Fibroblast of skin of scalp (primary cell): ENCODE results near the gene RASA3.
"Not testable (repeated sequence)": the region's sequence is repeated elsewhere in the genome, so short reads cannot be mapped to it uniquely, and the experiment has no call there.

ENCODE experiments used
- DNase-seq: peaks from one replicate; pipeline ENCODE4 v3.0.0-alpha.2; 2013

RASA3 gene

GRCh38 chr13:114032126-114032799 lies 100.2 kb downstream of the RASA3 start:
- DNase-seq, result peak; percentile 64

- no peak for DNase-seq
Measured at GRCh38 chr13:114031631-114032030, 100.8 kb downstream of the RASA3 start.

DNA sequence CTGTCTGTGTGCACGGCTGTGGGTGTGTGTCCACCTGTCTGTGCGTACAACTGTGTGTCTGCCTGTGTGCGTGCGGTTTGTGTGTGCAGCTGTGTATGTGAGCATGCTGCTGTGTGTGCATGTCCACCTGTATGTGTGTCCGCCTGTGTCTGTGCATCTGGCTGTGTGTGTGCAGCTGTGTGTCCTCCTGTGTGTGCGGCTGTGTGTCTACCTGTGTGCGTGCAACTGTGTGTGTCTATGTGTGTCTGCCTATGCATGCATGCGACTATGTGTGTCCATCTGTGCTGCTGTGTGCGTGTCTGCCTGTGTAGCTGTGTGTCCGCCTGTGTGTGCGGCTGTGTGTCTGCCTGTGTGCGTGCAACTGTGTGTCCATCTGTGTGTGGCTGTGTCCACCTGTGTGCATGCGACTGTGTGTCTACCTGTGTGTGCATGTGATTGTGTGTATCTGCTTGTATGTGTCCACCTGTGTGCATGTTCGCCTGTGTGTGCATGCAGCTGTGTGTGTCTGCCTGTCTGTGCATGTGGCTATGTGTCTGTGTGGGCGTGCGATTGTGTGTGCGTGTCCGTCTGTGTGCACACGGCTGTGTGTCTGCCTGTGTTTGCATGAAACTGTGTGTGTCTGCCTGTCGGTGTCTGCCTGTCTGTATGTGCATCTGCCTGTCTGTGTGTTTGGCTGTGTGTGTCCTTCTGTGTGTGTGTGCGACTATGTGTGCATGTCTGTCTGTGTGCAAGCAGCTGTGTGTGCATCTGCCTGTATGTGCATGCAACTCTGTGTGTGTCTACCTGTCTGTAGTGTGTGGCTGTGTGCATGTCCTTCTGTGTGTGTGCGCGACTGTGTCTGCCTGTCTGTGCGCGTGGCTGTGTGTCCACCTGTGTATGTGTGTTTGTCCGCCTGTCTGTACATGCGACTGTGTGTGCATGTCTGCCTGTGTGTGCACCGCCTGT lies 101.5 kb downstream of the RASA3 start:
- DNase-seq, result no peak

DNA sequence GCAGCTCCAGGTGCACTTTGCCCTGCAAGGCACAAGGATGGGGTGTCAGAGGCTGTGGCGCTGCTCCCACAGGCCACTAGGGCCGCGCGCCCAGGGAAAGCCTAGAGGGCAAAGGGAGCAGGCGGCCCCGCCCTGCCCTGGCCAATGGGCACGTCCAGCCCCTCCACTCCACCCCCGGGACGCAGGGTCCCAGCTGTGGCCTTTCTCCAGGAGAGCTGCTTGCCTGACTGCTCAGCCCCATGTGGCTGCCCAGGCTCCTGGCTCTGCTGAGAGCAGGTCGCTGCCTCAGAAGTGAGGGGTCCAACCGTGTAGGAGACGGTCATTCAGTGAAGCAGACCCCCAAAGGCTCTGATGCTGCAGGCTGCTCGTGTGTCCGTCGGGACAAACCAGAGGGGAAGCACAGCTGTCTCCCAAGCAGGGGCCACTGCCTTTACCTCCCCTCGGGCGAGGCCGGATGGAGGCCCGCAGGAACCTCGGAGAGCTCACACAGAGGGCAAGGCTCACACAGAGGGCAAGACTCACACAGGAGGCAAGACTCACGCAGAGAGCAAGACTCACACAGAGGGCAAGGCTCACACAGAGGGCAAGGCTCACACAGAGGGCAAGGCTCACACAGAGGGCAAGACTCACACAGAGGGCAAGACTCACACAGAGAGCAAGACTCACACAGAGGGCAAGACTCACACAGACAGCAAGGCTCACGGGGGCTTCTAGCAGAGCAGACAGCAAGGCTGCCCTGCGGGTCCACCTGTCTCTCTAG lies 102.4 kb downstream of the RASA3 start:
- no peak for DNase-seq

DNA sequence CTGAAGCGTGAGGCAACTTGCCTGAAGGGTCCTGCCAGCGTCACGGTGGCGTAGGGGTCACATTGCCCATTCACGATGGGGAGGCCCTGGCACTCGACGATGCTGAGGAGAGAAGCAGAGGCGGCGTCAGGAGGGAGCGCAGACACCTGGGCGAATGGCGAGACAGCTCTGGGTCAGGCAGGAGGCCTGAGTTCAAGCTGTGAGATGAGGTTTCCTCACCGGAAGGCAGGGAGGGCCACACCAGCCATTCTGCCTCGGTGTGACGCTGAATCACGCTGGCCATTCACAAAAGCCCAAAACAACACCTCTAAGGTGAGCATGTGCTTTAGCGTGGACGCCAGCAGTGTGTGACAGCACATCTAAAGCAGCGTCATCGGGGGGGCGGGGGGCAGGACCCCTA lies 104.6 kb downstream of the RASA3 start:
- DNase-seq, result no peak

DNA sequence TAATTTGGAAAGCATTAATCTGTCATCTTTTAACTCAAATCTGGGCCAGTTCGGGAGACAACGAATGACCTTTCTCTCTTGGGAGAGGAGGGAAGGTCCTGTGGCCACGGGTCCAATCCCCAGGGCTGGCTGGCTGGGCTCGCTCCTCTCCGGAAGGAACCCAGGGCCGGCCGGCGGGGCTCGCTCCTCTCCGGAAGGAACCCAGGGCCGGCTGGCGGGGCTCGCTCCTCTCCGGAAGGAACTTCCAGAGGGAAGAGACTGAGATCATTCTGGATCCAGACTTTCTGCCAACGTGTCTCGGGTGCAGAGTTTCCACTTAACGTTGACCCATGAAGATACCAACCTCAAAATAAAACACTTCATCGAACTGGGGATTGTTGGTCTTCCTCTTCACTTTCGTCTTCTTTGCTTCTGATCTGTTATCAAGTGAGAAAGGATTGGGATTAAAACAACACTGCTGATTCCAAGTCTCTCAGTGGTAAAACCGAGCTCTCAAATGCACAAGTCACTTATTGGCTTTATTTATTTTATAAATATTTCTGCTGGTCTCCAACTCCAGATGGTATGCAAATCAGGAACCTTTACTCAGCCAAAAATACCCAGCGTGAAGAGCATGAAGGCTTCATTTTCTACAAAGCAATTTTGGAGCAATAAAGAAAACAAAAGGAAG lies 105.2 kb downstream of the RASA3 start:
- DNase-seq, result peak; percentile 64

DNA sequence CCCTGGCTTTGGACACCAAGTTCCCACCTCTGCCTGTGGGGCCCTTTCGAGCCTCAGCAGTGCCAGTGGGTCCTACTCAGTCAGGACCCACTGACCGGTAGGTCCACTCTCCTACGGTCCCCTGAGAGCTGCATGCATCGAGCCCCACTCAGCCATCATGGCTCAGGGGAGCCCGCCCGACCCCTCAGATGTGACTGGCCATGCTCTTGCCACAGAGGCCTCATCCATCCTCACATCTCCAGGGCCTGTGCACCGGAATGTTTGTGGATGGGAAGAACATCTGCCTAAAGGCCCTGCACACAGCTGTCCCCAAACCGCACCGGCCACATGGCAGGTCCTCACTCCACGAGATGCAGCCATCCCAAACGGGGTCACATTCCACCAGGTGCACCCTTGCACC lies 105.9 kb downstream of the RASA3 start:
- DNase-seq, result no peak

GRCh38 chr13:114025714-114026431 lies 106.5 kb downstream of the RASA3 start:
- DNase-seq, result peak; percentile 69

- no peak for DNase-seq
Measured at GRCh38 chr13:114025405-114025713, 107.1 kb downstream of the RASA3 start.

GRCh38 chr13:114024603-114025404 lies 107.6 kb downstream of the RASA3 start:
- DNase-seq, result no peak

DNA sequence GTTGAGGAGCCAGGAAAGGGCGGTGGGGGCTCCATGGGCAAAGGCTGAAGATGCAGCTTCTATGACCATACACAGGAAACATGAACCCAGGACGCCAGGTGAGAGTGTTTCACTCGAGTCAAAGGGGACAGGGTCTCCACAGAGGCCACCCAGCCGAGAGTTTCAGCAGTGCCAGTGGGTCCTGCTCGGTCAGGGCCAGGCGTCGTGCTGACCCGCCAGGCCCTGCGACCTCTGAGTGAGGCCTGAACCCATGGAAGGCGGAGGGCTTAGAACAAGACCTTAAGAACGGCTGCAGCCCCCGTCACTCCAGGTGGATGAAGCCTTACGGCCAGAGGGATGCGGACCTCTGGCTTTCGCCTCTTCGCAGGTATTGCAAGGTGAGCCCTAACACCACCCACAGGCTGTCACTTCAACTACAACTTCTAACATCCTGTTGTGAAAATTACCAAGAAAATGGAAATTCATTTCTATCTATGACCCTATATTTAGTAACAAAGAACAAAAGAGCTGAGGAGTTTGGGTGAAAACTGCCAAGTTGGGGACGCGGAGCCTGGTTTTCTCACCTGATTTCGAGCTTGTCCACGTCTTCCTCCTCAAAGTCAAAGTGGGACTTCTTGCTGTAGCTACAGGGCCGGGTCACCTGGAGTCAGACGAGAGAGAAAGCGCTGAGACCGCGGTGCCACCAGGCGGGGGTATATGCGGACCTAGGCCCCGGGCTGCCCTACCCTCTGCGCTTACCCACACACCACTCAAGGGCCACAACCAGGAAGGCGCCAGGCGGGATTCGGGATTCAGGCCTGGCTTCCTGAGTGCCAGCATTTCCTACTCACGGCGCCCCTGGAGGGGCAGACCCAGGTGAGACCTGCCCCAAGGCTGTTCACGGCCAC lies 108.5 kb downstream of the RASA3 start:
- no peak for DNase-seq

DNA sequence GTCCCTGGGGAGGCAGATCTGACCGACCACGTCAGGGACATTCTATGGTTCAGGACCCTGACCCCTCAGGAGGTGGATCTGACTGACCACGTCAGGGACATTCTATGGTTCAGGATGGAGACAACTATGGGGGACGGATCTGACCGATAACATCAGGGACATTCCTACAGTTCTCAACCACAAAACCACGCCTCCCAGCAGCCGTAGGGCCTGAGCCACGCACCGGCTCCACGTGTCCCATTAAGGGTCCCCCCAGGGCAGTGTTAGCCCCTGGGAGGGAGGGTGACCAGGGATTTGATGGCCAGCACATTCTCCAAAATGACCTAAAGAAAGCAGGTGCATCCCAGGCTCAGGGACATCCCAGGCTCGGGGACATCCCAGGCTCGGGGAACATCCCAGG lies 109.5 kb downstream of the RASA3 start:
- DNase-seq, result no peak

- DNase-seq, result no peak
Measured at GRCh38 chr13:114022309-114022669, 110.1 kb downstream of the RASA3 start.

DNA sequence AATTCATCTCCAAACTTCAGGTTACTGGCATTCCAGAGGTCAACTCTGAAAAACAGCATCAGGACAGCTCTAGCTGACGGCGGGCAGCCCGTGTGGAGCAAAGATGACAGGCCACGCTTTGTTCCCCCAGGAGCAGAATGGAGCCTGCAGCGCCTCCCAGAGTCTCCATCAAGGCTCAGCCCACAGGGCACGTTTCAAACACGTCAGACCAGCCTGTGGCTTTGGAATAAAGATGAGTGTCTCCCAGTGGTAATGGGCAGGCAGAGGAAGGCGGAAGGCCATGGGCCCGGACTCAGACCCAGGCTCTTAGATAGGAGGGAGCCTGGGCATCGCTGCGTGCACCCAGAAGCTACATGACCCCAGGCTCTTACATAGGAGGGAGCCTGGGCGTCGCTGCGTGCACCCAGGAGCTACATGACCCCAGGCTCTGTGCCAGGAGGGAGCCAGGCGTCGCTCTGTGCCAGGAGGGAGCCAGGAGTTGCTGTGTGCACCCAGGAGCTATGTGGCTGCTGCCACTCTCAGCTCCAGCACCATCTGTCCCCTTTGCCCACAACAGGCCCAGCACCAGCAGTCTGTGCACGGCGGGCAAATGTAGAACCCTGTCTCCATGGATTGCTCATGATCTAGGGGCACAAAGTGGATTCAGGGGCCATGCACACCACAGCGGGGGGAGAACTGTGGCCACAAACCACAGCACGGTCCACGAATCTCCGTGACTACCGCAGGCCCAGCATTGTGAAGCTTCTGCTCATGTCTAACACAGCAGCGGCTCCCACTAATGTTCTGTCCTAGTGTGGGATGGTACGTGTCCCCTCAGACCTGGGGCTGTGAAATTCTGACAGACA lies 110.7 kb downstream of the RASA3 start:
- DNase-seq, result no peak

GRCh38 chr13:114020750-114021463 lies 111.5 kb downstream of the RASA3 start:
- no peak for DNase-seq

DNA sequence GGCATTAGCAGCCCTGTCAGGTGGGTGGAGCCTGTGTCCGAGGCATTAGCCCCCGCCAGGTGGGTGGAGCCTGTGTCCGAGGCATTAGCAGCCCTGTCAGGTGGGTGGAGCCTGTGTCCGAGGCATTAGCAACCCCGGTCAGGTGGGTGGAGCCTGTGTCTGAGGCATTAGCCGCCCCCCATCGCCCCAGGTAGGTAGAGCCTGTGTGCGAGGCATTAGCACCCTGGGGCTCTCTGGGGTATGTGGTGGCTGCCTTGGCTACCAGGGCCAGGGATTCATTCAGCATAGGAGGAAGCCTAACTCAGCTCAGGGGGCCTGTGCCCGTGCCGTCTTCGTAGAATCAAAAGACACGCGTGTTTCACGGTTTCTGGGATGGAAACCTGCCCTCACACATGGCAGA lies 112.3 kb downstream of the RASA3 start:
- DNase-seq, result not testable (repeated sequence)

DNA sequence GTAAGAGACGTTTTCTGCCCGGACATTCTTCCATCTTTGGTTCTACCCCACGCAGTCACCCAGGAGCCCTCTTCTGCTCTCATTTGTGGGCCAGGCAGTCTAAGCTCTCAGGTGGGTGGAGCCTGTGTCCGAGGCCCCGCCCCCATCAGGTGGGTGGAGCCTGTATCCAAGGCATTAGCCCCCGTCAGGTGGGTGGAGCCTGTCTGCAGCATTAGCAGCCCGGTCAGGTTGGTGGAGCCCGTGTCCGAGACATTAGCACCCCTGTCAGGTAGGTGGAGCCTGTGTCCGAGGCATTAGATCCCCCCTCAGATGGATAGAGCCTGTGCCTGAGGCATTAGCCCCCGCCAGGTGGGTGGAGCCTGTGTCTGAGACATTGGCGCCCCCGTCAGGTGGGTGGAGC lies 113.1 kb downstream of the RASA3 start:
- no peak for DNase-seq

GRCh38 chr13:114018461-114019055 lies 113.9 kb downstream of the RASA3 start:
- DNase-seq, result no peak
